ENCODE results near the gene TRIP11. TPM values are rescaled to one million over a fixed set of nuclear protein-coding genes. Genes with fewer than 3 reads are reported as not detected.

The TRIP11 gene
- total and polyA plus RNA-seq, 2 donors = 6.0 to 20.6 TPM

- H3K4me1 ChIP-seq (ENCODE audit: control insufficient read depth in 2 of 2, insufficient read depth in 2 of 2, low read length in 2 of 2) = no peaks in the 10 kb centered on the region
- H3K27me3 ChIP-seq (ENCODE audit: control insufficient read depth in 2 of 2, insufficient read depth in 1 of 2, low read length in 1 of 2) = no peaks in the 10 kb centered on the region
- 95% methylated on average over 8 of the region's 8 CpGs for whole genome bisulfite sequencing
- no peak overlapping the region for H3K27ac ChIP-seq (ENCODE audit: low read depth in 1 of 2, low read length in 1 of 2)
- no peaks in the 10 kb centered on the region for H3K9me3 ChIP-seq (ENCODE audit: control insufficient read depth in 2 of 2, insufficient read depth in 1 of 2, low read length in 1 of 2)
- H3K4me3 ChIP-seq (ENCODE audit: low read length in 2 of 2) = no peak overlapping the region
- H3K36me3 ChIP-seq (ENCODE audit: control insufficient read depth in 2 of 2, insufficient read depth in 2 of 2, low read length in 1 of 2) = no peaks in the 10 kb centered on the region
- DNase-seq (ENCODE audit: low read depth in 6 of 9, low spot score in 9 of 9) = no peak
Measured at GRCh38 chr14:91934554-91935285, 105.1 kb downstream of the TRIP11 start.

- Histone ChIP-seq H3K9me3 (ENCODE audit: control insufficient read depth in 2 of 2, insufficient read depth in 1 of 2, low read length in 1 of 2) (no peaks in the 10 kb centered on the region), H3K36me3 (ENCODE audit: control insufficient read depth in 2 of 2, insufficient read depth in 2 of 2, low read length in 1 of 2) (no peaks in the 10 kb centered on the region), H3K27me3 (ENCODE audit: control insufficient read depth in 2 of 2, insufficient read depth in 1 of 2, low read length in 1 of 2) (no peaks in the 10 kb centered on the region), H3K4me1 (ENCODE audit: control insufficient read depth in 2 of 2, insufficient read depth in 2 of 2, low read length in 2 of 2) (no peaks in the 10 kb centered on the region), H3K27ac (ENCODE audit: low read depth in 1 of 2, low read length in 1 of 2) (no peak overlapping the region), H3K4me3 (ENCODE audit: low read length in 2 of 2) (no peak overlapping the region)
- WGBS = 98% methylated on average over 11 of the region's 11 CpGs
- DNase-seq (ENCODE audit: low read depth in 6 of 9, low spot score in 9 of 9) = no peak
Measured at GRCh38 chr14:91931478-91932088, 108.3 kb downstream of the TRIP11 start.

- WGBS = 95% methylated on average over 3 of the region's 3 CpGs
- H3K4me1 ChIP-seq (ENCODE audit: control insufficient read depth in 2 of 2, insufficient read depth in 2 of 2, low read length in 2 of 2) = no peaks in the 10 kb centered on the region
- no peaks in the 10 kb centered on the region for H3K36me3 ChIP-seq (ENCODE audit: control insufficient read depth in 2 of 2, insufficient read depth in 2 of 2, low read length in 1 of 2)
- no peak overlapping the region for H3K27ac ChIP-seq (ENCODE audit: low read depth in 1 of 2, low read length in 1 of 2)
- no peak for DNase-seq (ENCODE audit: low read depth in 6 of 9, low spot score in 9 of 9)
- H3K27me3 ChIP-seq (ENCODE audit: control insufficient read depth in 2 of 2, insufficient read depth in 1 of 2, low read length in 1 of 2) = peaks cover 0 to 2% of the 10 kb centered on the region in 2 donors
- no peaks in the 10 kb centered on the region for H3K9me3 ChIP-seq (ENCODE audit: control insufficient read depth in 2 of 2, insufficient read depth in 1 of 2, low read length in 1 of 2)
- H3K4me3 ChIP-seq (ENCODE audit: low read length in 2 of 2) = no peak overlapping the region
Measured at GRCh38 chr14:91929700-91930099, 110.2 kb downstream of the TRIP11 start.

GRCh38 chr14:91927800-91928199 lies 112.1 kb downstream of the TRIP11 start:
- H3K27ac ChIP-seq (ENCODE audit: low read depth in 1 of 2, low read length in 1 of 2) = no peak overlapping the region
- DNase-seq (ENCODE audit: low read depth in 6 of 9, low spot score in 9 of 9) = no peak
- H3K4me3 ChIP-seq (ENCODE audit: low read length in 2 of 2) = no peak overlapping the region
- H3K4me1 ChIP-seq (ENCODE audit: control insufficient read depth in 2 of 2, insufficient read depth in 2 of 2, low read length in 2 of 2) = no peaks in the 10 kb centered on the region
- 96% methylated on average over 5 of the region's 5 CpGs for WGBS
- peaks cover 0 to 2% of the 10 kb centered on the region in 2 donors for H3K27me3 ChIP-seq (ENCODE audit: control insufficient read depth in 2 of 2, insufficient read depth in 1 of 2, low read length in 1 of 2)
- H3K9me3 ChIP-seq (ENCODE audit: control insufficient read depth in 2 of 2, insufficient read depth in 1 of 2, low read length in 1 of 2) = no peaks in the 10 kb centered on the region
- no peaks in the 10 kb centered on the region for H3K36me3 ChIP-seq (ENCODE audit: control insufficient read depth in 2 of 2, insufficient read depth in 2 of 2, low read length in 1 of 2)

- DNase-seq (ENCODE audit: low read depth in 6 of 9, low spot score in 9 of 9) = no peak
- H3K36me3 ChIP-seq (ENCODE audit: control insufficient read depth in 2 of 2, insufficient read depth in 2 of 2, low read length in 1 of 2) = no peaks in the 10 kb centered on the region
- peaks cover 0 to 2% of the 10 kb centered on the region in 2 donors for H3K27me3 ChIP-seq (ENCODE audit: control insufficient read depth in 2 of 2, insufficient read depth in 1 of 2, low read length in 1 of 2)
- no peak overlapping the region for H3K4me3 ChIP-seq (ENCODE audit: low read length in 2 of 2)
- no peak overlapping the region for H3K27ac ChIP-seq (ENCODE audit: low read depth in 1 of 2, low read length in 1 of 2)
- H3K9me3 ChIP-seq (ENCODE audit: control insufficient read depth in 2 of 2, insufficient read depth in 1 of 2, low read length in 1 of 2) = no peaks in the 10 kb centered on the region
- 97% methylated on average over 3 of the region's 3 CpGs for WGBS
- no peaks in the 10 kb centered on the region for H3K4me1 ChIP-seq (ENCODE audit: control insufficient read depth in 2 of 2, insufficient read depth in 2 of 2, low read length in 2 of 2)
Measured at GRCh38 chr14:91927191-91927590, 112.7 kb downstream of the TRIP11 start.

- Histone ChIP-seq H3K9me3 (ENCODE audit: control insufficient read depth in 2 of 2, insufficient read depth in 1 of 2, low read length in 1 of 2) (no peaks in the 10 kb centered on the region), H3K4me1 (ENCODE audit: control insufficient read depth in 2 of 2, insufficient read depth in 2 of 2, low read length in 2 of 2) (no peaks in the 10 kb centered on the region), H3K27me3 (ENCODE audit: control insufficient read depth in 2 of 2, insufficient read depth in 1 of 2, low read length in 1 of 2) (peaks cover 0 to 2% of the 10 kb centered on the region in 2 donors), H3K4me3 (ENCODE audit: low read length in 2 of 2) (no peak overlapping the region), H3K27ac (ENCODE audit: low read depth in 1 of 2, low read length in 1 of 2) (no peak overlapping the region), H3K36me3 (ENCODE audit: control insufficient read depth in 2 of 2, insufficient read depth in 2 of 2, low read length in 1 of 2) (no peaks in the 10 kb centered on the region)
- 94% methylated on average over 17 of the region's 17 CpGs for WGBS
- no peak for DNase-seq (ENCODE audit: low read depth in 6 of 9, low spot score in 9 of 9)
Measured at GRCh38 chr14:91926131-91926890, 113.5 kb downstream of the TRIP11 start.

GRCh38 chr14:91925727-91926121 lies 114.1 kb downstream of the TRIP11 start:
- H3K4me3 ChIP-seq (ENCODE audit: low read length in 2 of 2) = no peak overlapping the region
- no peak overlapping the region for H3K27ac ChIP-seq (ENCODE audit: low read depth in 1 of 2, low read length in 1 of 2)
- no peaks in the 10 kb centered on the region for H3K4me1 ChIP-seq (ENCODE audit: control insufficient read depth in 2 of 2, insufficient read depth in 2 of 2, low read length in 2 of 2)
- no peaks in the 10 kb centered on the region for H3K36me3 ChIP-seq (ENCODE audit: control insufficient read depth in 2 of 2, insufficient read depth in 2 of 2, low read length in 1 of 2)
- no peak for DNase-seq (ENCODE audit: low read depth in 6 of 9, low spot score in 9 of 9)
- H3K9me3 ChIP-seq (ENCODE audit: control insufficient read depth in 2 of 2, insufficient read depth in 1 of 2, low read length in 1 of 2) = no peaks in the 10 kb centered on the region
- H3K27me3 ChIP-seq (ENCODE audit: control insufficient read depth in 2 of 2, insufficient read depth in 1 of 2, low read length in 1 of 2) = peaks cover 0 to 2% of the 10 kb centered on the region in 2 donors
- 98% methylated on average over 10 of the region's 10 CpGs for WGBS

- H3K9me3 ChIP-seq (ENCODE audit: control insufficient read depth in 2 of 2, insufficient read depth in 1 of 2, low read length in 1 of 2) = no peaks in the 10 kb centered on the region
- H3K27ac ChIP-seq (ENCODE audit: low read depth in 1 of 2, low read length in 1 of 2) = no peak overlapping the region
- 88% methylated on average over 13 of the region's 13 CpGs for WGBS
- H3K4me3 ChIP-seq (ENCODE audit: low read length in 2 of 2) = no peak overlapping the region
- no peaks in the 10 kb centered on the region for H3K4me1 ChIP-seq (ENCODE audit: control insufficient read depth in 2 of 2, insufficient read depth in 2 of 2, low read length in 2 of 2)
- DNase-seq (ENCODE audit: low read depth in 6 of 9, low spot score in 9 of 9) = peak in 1 of 9 donors; percentile 12
- H3K27me3 ChIP-seq (ENCODE audit: control insufficient read depth in 2 of 2, insufficient read depth in 1 of 2, low read length in 1 of 2) = peaks cover 0 to 2% of the 10 kb centered on the region in 2 donors
- H3K36me3 ChIP-seq (ENCODE audit: control insufficient read depth in 2 of 2, insufficient read depth in 2 of 2, low read length in 1 of 2) = no peaks in the 10 kb centered on the region
Measured at GRCh38 chr14:91925001-91925726, 114.7 kb downstream of the TRIP11 start.

Measured in thymus (tissue), 11 donors.